ENCODE measurements around the gene C19orf81.

Gene C19orf81

GRCh38 chr19:50657712-50658440, 8.6 kb downstream of the C19orf81 start:
- H3K36me3 ChIP-seq (ENCODE audit: control insufficient read depth in 2 of 2, insufficient read depth in 1 of 2, low read length in 2 of 2) = no peaks in the 10 kb centered on the region
- peak overlapping the region; percentile 62 for H3K4me3 ChIP-seq (ENCODE audit: low read depth, low read length)
- ChIA-PET POLR2A (interaction anchor here (0.6 to 1.4 kb wide), 13 partner anchors 8 to 729 kb away, joined by 3 to 8 read pairs (median 4); partner anchors contain the start of genes ATF5 and JOSD2), CTCF (no interaction called here)
- H3K9me3 ChIP-seq (ENCODE audit: control insufficient read depth, insufficient read depth, low read depth, low read length) = no peaks in the 10 kb centered on the region
- H3K4me1 ChIP-seq (ENCODE audit: control insufficient read depth, insufficient read depth, low read length) = peaks cover 5% of the 10 kb centered on the region
- H3K27ac ChIP-seq (ENCODE audit: extremely low read depth, low read depth, low read length) = peak overlapping the region; percentile 74
- TF ChIP-seq SP2 (tag by site-specific recombination; IDR thresholded peaks at IDR 0.05) (peak; percentile 99), ZNF146 (tag by site-specific recombination; IDR thresholded peaks at IDR 0.05) (no peak), ZBTB8A (tag by site-specific recombination; IDR thresholded peaks at IDR 0.05) (0 out of 2 replicates have a peak, but pooled peaks have one; percentile 25), SP3 (tag by site-specific recombination; IDR thresholded peaks at IDR 0.05) (peak; percentile 96), KLF16 (tag by site-specific recombination; IDR thresholded peaks at IDR 0.05) (peak; percentile 18; the same call in 1 of the 2 replicates), BCL11A (tag by site-specific recombination; IDR thresholded peaks at IDR 0.05; ENCODE audit: low read depth) (peak; percentile 41; the same call in 1 of the 2 replicates), ZXDB (tag by site-specific recombination; IDR thresholded peaks at IDR 0.05) (peak; percentile 57), ZNF660 (tag by site-specific recombination; IDR thresholded peaks at IDR 0.05) (peak; percentile 53; the same call in 1 of the 2 replicates), ZNF664 (tag by site-specific recombination; IDR thresholded peaks at IDR 0.05) (no peak), ZNF132 (tag by site-specific recombination; IDR thresholded peaks at IDR 0.05; ENCODE audit: borderline replicate concordance) (no peak), ZFP37 (tag by site-specific recombination; IDR thresholded peaks at IDR 0.05) (peak; percentile 53; the same call in 1 of the 2 replicates), HIC1 (tag by site-specific recombination; IDR thresholded peaks at IDR 0.05) (peak; percentile 81), ZNF629 (tag by site-specific recombination; IDR thresholded peaks at IDR 0.05) (peak; percentile 67), ZNF184 (tag by site-specific recombination; IDR thresholded peaks at IDR 0.05) (no peak), ZNF324 (tag by site-specific recombination; IDR thresholded peaks at IDR 0.05) (no peak), KLF10 (tag by site-specific recombination; IDR thresholded peaks at IDR 0.05) (no peak), ZNF600 (tag by site-specific recombination; IDR thresholded peaks at IDR 0.05) (peak; percentile 13; the same call in 1 of the 2 replicates), ZNF404 (tag by site-specific recombination; IDR thresholded peaks at IDR 0.05) (no peak), GLIS2 (tag by site-specific recombination; IDR thresholded peaks at IDR 0.05) (0 out of 2 replicates have a peak, but pooled peaks have one; percentile 7), ZNF777 (tag by site-specific recombination; IDR thresholded peaks at IDR 0.05; ENCODE audit: borderline replicate concordance) (no peak), ZNF701 (tag by site-specific recombination; IDR thresholded peaks at IDR 0.05) (no peak), ZNF792 (tag by site-specific recombination; IDR thresholded peaks at IDR 0.05) (no peak), IKZF3 (tag by site-specific recombination; IDR thresholded peaks at IDR 0.05) (no peak), FEZF1 (tag by site-specific recombination; IDR thresholded peaks at IDR 0.05) (no peak), SP7 (tag by site-specific recombination; IDR thresholded peaks at IDR 0.05) (no peak), KLF9 (tag by site-specific recombination; IDR thresholded peaks at IDR 0.05; ENCODE audit: low read depth) (peak; percentile 49; the same call in 1 of the 2 replicates)
- TF ChIP-seq, protein P1, sequence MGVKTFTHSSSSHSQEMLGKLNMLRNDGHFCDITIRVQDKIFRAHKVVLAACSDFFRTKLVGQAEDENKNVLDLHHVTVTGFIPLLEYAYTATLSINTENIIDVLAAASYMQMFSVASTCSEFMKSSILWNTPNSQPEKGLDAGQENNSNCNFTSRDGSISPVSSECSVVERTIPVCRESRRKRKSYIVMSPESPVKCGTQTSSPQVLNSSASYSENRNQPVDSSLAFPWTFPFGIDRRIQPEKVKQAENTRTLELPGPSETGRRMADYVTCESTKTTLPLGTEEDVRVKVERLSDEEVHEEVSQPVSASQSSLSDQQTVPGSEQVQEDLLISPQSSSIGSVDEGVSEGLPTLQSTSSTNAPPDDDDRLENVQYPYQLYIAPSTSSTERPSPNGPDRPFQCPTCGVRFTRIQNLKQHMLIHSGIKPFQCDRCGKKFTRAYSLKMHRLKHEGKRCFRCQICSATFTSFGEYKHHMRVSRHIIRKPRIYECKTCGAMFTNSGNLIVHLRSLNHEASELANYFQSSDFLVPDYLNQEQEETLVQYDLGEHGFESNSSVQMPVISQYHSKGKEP (tag by site-specific recombination; IDR thresholded peaks at IDR 0.05) = no peak
- TF ChIP-seq, protein P2, sequence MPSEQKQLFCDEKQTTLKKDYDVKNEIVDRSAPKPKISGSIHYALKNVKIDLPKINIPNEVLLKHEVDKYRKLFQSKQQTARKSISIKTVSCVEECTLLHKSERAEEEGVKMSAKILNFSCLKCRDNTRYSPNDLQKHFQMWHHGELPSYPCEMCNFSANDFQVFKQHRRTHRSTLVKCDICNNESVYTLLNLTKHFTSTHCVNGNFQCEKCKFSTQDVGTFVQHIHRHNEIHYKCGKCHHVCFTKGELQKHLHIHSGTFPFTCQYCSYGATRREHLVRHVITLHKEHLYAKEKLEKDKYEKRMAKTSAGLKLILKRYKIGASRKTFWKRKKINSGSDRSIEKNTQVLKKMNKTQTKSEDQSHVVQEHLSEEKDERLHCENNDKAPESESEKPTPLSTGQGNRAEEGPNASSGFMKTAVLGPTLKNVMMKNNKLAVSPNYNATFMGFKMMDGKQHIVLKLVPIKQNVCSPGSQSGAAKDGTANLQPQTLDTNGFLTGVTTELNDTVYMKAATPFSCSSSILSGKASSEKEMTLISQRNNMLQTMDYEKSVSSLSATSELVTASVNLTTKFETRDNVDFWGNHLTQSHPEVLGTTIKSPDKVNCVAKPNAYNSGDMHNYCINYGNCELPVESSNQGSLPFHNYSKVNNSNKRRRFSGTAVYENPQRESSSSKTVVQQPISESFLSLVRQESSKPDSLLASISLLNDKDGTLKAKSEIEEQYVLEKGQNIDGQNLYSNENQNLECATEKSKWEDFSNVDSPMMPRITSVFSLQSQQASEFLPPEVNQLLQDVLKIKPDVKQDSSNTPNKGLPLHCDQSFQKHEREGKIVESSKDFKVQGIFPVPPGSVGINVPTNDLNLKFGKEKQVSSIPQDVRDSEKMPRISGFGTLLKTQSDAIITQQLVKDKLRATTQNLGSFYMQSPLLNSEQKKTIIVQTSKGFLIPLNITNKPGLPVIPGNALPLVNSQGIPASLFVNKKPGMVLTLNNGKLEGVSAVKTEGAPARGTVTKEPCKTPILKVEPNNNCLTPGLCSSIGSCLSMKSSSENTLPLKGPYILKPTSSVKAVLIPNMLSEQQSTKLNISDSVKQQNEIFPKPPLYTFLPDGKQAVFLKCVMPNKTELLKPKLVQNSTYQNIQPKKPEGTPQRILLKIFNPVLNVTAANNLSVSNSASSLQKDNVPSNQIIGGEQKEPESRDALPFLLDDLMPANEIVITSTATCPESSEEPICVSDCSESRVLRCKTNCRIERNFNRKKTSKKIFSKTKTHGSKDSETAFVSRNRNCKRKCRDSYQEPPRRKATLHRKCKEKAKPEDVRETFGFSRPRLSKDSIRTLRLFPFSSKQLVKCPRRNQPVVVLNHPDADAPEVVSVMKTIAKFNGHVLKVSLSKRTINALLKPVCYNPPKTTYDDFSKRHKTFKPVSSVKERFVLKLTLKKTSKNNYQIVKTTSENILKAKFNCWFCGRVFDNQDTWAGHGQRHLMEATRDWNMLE (tag by site-specific recombination; conservative IDR thresholded peaks at IDR 0.05; ENCODE audit: low read depth) = 0 out of 2 replicates have a peak, but pooled peaks have one; percentile 35
- TF ChIP-seq, protein P3, sequence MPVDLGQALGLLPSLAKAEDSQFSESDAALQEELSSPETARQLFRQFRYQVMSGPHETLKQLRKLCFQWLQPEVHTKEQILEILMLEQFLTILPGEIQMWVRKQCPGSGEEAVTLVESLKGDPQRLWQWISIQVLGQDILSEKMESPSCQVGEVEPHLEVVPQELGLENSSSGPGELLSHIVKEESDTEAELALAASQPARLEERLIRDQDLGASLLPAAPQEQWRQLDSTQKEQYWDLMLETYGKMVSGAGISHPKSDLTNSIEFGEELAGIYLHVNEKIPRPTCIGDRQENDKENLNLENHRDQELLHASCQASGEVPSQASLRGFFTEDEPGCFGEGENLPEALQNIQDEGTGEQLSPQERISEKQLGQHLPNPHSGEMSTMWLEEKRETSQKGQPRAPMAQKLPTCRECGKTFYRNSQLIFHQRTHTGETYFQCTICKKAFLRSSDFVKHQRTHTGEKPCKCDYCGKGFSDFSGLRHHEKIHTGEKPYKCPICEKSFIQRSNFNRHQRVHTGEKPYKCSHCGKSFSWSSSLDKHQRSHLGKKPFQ (tag by site-specific recombination; IDR thresholded peaks at IDR 0.05) = no peak
